Calu3 (cell line): ENCODE data around the gene GRK6. TPM values are rescaled to one million over a fixed set of nuclear protein-coding genes. Genes with fewer than 3 reads are reported as not detected.

Experiments used
- BruUV-seq: library from RNA; stranded (reverse); fragments of 400-500 nt; replicated peaks from 2 replicates; lab custom pipeline; 2021; lab: Mats Ljungman, UMichigan
- CTCF ChIA-PET: fragments of 300-600 bp; sonication (Branson Sonifier 250); formaldehyde crosslinking; loops from one replicate; lab custom pipeline; 2022; ENCODE audit warnings: antibody characterized with exemption; lab: Charles Lee
- DNase-seq: peaks from one replicate; pipeline ENCODE4 v3.0.0; 2022
- H3K27ac Mint-ChIP-seq: one replicate; pipeline ENCODE4 v1.8.0; 2022; ENCODE audit warnings: mixed read lengths; ENCODE audit not compliant: unreplicated experiment
- H3K27me3 Mint-ChIP-seq: one replicate; pipeline ENCODE4 v1.8.0; 2022; ENCODE audit warnings: mixed read lengths; ENCODE audit not compliant: unreplicated experiment
- H3K36me3 Mint-ChIP-seq: one replicate; pipeline ENCODE4 v1.8.0; 2022; ENCODE audit warnings: mild to moderate bottlenecking, moderate library complexity, mixed read lengths; ENCODE audit not compliant: insufficient read depth, unreplicated experiment
- H3K4me1 Mint-ChIP-seq: one replicate; pipeline ENCODE4 v1.8.0; 2022; ENCODE audit warnings: mild to moderate bottlenecking, low read depth, mixed read lengths; ENCODE audit not compliant: unreplicated experiment
- H3K4me3 Mint-ChIP-seq: one replicate; pipeline ENCODE4 v1.8.0; 2022; ENCODE audit warnings: mild to moderate bottlenecking, low read depth, moderate library complexity, mixed read lengths; ENCODE audit not compliant: unreplicated experiment
- H3K9me3 Mint-ChIP-seq: one replicate; pipeline ENCODE4 v1.8.0; 2022; ENCODE audit warnings: low read depth, mixed read lengths; ENCODE audit not compliant: unreplicated experiment
- CTCF ChIP-seq: fragments of 200-600 bp; IDR thresholded peaks from one replicate; pipeline ENCODE4 v1.8.0; 2022; ENCODE audit warnings: antibody characterized with exemption; ENCODE audit not compliant: unreplicated experiment
- intact Hi-C: fragments of 100-400 bp; cut with micrococcal nuclease; formaldehyde crosslinking; loops from one replicate; pipeline ENCODE4 v1.10.0; 2022; ENCODE audit not compliant: unreplicated experiment
- total RNA-seq: library from RNA; stranded (reverse); gene quantifications from 2 replicates; pipeline ENCODE4 v1.2.3, GENCODE V29; 2022

The GRK6 gene
- total RNA-seq, 1 experiment from 2014 or later = 72.6 TPM

GRCh38 chr5:177430972-177431316 is 4.5 kb downstream of the GRK6 start:
- no peak for TF ChIP-seq CTCF
- CTCF ChIA-PET = no interaction called here
- intact Hi-C loops = no loop called here
- H3K27ac Mint-ChIP-seq = no peak overlapping the region
- peaks cover 22% of the 10 kb centered on the region for H3K4me1 Mint-ChIP-seq
- H3K36me3 Mint-ChIP-seq = peaks cover 76% of the 10 kb centered on the region
- H3K27me3 Mint-ChIP-seq = peaks cover 9% of the 10 kb centered on the region
- DNase-seq = no peak
- no peaks in the 10 kb centered on the region for H3K9me3 Mint-ChIP-seq
- H3K4me3 Mint-ChIP-seq = no peak overlapping the region
- BruUV-seq = no TSS peak

GRCh38 chr5:177431317-177432142 is 5.1 kb downstream of the GRK6 start:
- no TSS peak for BruUV-seq
- intact Hi-C loops = no loop called here
- TF ChIP-seq CTCF = no peak
- H3K27ac Mint-ChIP-seq = no peak overlapping the region
- H3K27me3 Mint-ChIP-seq = peaks cover 3% of the 10 kb centered on the region
- H3K36me3 Mint-ChIP-seq = peaks cover 75% of the 10 kb centered on the region
- CTCF ChIA-PET = interaction anchor here (0.6 kb wide), 1 partner anchor 13 kb away, joined by 3 read pairs; no protein-coding TSS in a partner anchor
- H3K4me1 Mint-ChIP-seq = peaks cover 16% of the 10 kb centered on the region
- no peaks in the 10 kb centered on the region for H3K9me3 Mint-ChIP-seq
- no peak for DNase-seq
- H3K4me3 Mint-ChIP-seq = no peak overlapping the region

- H3K27ac Mint-ChIP-seq = no peak overlapping the region
- intact Hi-C loops = no loop called here
- CTCF ChIA-PET = interaction anchor here (0.6 kb wide), 1 partner anchor 12 kb away, joined by 3 read pairs; no protein-coding TSS in a partner anchor
- H3K4me3 Mint-ChIP-seq = no peak overlapping the region
- TF ChIP-seq CTCF = no peak
- no peaks in the 10 kb centered on the region for H3K27me3 Mint-ChIP-seq
- BruUV-seq = no TSS peak
- H3K36me3 Mint-ChIP-seq = peaks cover 73% of the 10 kb centered on the region
- H3K4me1 Mint-ChIP-seq = peaks cover 22% of the 10 kb centered on the region
- no peaks in the 10 kb centered on the region for H3K9me3 Mint-ChIP-seq
- no peak for DNase-seq
Observed at GRCh38 chr5:177432143-177432838, 5.8 kb downstream of the GRK6 start.

- H3K4me3 Mint-ChIP-seq = no peak overlapping the region
- H3K36me3 Mint-ChIP-seq = peaks cover 73% of the 10 kb centered on the region
- H3K9me3 Mint-ChIP-seq = no peaks in the 10 kb centered on the region
- no peak for DNase-seq
- TF ChIP-seq CTCF = no peak
- CTCF ChIA-PET = interaction anchor here (1.3 kb wide), 1 partner anchor 11 kb away, joined by 3 read pairs; no protein-coding TSS in a partner anchor
- intact Hi-C loops = no loop called here
- H3K27me3 Mint-ChIP-seq = no peaks in the 10 kb centered on the region
- H3K27ac Mint-ChIP-seq = peak overlapping the region; percentile 36
- H3K4me1 Mint-ChIP-seq = peaks cover 22% of the 10 kb centered on the region
- BruUV-seq = no TSS peak
Observed at GRCh38 chr5:177432839-177433657, 6.6 kb downstream of the GRK6 start.
